ENCODE data around the gene FGF21.

The FGF21 gene

GRCh38 chr19:48795685-48796070 is 40.4 kb downstream of the FGF21 start:
- TF ChIP-seq POLR2AphosphoS5 (IDR thresholded peaks at IDR 0.05; ENCODE audit: low read depth, low read length) (0 out of 2 replicates have a peak, but pooled peaks have one; percentile 0), TAF1 (IDR thresholded peaks at IDR 0.05; ENCODE audit: borderline replicate concordance, insufficient read depth, low read length) (no peak)

- TF ChIP-seq POLR2AphosphoS5 (IDR thresholded peaks at IDR 0.05; ENCODE audit: low read depth, low read length) (no peak), FOXP2 (optimal IDR thresholded peaks at IDR 0.05; ENCODE audit: borderline replicate concordance, extremely low read depth, extremely low read length, insufficient read depth) (no peak), SIN3A (IDR thresholded peaks at IDR 0.05; ENCODE audit: borderline replicate concordance, insufficient read depth, low read length) (no peak), TAF1 (IDR thresholded peaks at IDR 0.05; ENCODE audit: borderline replicate concordance, insufficient read depth, low read length) (no peak), REST (IDR thresholded peaks at IDR 0.05; ENCODE audit: insufficient read depth in 1 of 2, low read depth in 2 of 2, low read length in 2 of 2) (no peak)
Measured at GRCh38 chr19:48796298-48797083, 41.2 kb downstream of the FGF21 start.

- no peak for TF ChIP-seq TAF1 (IDR thresholded peaks at IDR 0.05; ENCODE audit: borderline replicate concordance, insufficient read depth, low read length)
- TF ChIP-seq REST (IDR thresholded peaks at IDR 0.05; ENCODE audit: insufficient read depth in 1 of 2, low read depth in 2 of 2, low read length in 2 of 2): no peak
- no peak for TF ChIP-seq SIN3A (IDR thresholded peaks at IDR 0.05; ENCODE audit: borderline replicate concordance, insufficient read depth, low read length)
- no peak for TF ChIP-seq FOXP2 (optimal IDR thresholded peaks at IDR 0.05; ENCODE audit: borderline replicate concordance, extremely low read depth, extremely low read length, insufficient read depth)
- TF ChIP-seq POLR2AphosphoS5 (IDR thresholded peaks at IDR 0.05; ENCODE audit: low read depth, low read length): no peak
Measured at GRCh38 chr19:48797103-48797502, 41.8 kb downstream of the FGF21 start.

- TF ChIP-seq FOXP2 (optimal IDR thresholded peaks at IDR 0.05; ENCODE audit: borderline replicate concordance, extremely low read depth, extremely low read length, insufficient read depth) (no peak), POLR2AphosphoS5 (IDR thresholded peaks at IDR 0.05; ENCODE audit: low read depth, low read length) (no peak), SIN3A (IDR thresholded peaks at IDR 0.05; ENCODE audit: borderline replicate concordance, insufficient read depth, low read length) (no peak), REST (IDR thresholded peaks at IDR 0.05; ENCODE audit: insufficient read depth in 1 of 2, low read depth in 2 of 2, low read length in 2 of 2) (no peak), TAF1 (IDR thresholded peaks at IDR 0.05; ENCODE audit: borderline replicate concordance, insufficient read depth, low read length) (no peak)
Measured at GRCh38 chr19:48798937-48799336, 43.6 kb downstream of the FGF21 start.

- no peak for TF ChIP-seq SIN3A (IDR thresholded peaks at IDR 0.05; ENCODE audit: borderline replicate concordance, insufficient read depth, low read length)
- no peak for TF ChIP-seq POLR2AphosphoS5 (IDR thresholded peaks at IDR 0.05; ENCODE audit: low read depth, low read length)
Measured at GRCh38 chr19:48799358-48800300, 44.3 kb downstream of the FGF21 start.
